Activated CD8-positive, alpha-beta memory T cell treated with anti-CD3 and anti-CD28 coated beads, Interleukin-2, amount 50 U/mL, for 24 hours (primary cell): Measurements from ENCODE around the gene RNF186.
"Not testable (repeated sequence)": the region's sequence is repeated elsewhere in the genome, so short reads cannot be mapped to it uniquely, and the experiment has no call there.

Experiments
- DNase-seq: peaks from one replicate; pipeline ENCODE4 v3.0.0-alpha.2; 2020; ENCODE audit errors: extremely low read depth

The RNF186 gene

DNA sequence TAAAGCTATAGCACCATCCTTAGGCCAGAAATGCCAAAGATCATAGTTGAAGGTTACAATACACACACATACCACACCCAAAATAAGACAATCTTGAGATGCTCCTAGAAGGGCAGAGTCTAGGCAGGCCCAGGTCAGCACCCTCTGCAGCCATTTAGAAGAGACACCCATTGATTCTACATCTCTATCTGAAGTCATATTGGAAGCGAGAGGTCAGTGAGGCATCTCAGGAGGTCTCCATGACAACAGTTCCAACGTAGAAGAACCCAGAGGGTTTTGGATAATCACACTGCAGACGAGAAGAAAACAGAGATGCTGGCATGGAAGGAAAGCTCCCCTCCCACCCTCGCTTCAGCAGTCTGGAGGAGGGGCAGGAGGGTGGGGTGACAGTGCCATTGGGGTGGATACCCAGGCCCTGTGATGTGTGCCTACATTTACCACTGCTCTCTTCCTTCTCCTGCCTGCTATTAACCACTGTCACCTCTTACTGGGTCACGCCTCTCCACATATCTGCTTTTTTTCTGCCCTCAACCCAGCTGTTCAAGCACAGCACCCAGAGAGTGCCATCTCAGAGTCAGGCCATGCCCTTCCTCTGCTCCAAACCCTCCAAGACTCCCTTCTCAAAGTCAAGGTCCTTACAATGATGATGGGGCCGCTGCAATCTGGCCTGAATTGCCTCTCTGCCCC lies 21.6 kb downstream of the RNF186 start:
- DNase-seq, result no peak

GRCh38 chr1:19792237-19793002 lies 22.7 kb downstream of the RNF186 start:
- no peak for DNase-seq

GRCh38 chr1:19790061-19790975 lies 24.8 kb downstream of the RNF186 start:
- DNase-seq, result not testable (repeated sequence)

DNA sequence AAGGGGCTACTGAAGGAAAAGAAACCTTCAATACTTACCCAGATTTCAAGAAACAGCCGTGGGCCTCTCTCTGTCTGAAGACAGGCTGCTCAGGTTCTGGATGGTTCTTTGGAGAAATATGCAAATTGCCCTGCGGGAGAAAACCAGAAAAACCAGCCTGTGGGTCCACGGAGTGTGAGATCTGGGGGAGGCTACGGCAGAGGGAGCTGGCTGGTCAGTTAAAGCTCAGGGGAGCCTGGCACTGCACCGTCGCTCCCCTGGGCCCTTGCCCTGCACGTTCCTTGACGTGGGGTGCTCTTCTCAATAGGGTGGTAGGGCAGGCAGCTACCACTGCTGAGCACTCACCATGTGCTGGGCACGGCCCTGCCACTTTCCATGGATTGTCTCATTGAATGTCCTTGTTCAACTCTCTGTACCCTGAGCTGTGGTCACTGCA lies 28.1 kb downstream of the RNF186 start:
- DNase-seq, result no peak

- DNase-seq, result no peak
These were observed 29.4 kb downstream of the RNF186 start for GRCh38 chr1:19785660-19786059.

DNA sequence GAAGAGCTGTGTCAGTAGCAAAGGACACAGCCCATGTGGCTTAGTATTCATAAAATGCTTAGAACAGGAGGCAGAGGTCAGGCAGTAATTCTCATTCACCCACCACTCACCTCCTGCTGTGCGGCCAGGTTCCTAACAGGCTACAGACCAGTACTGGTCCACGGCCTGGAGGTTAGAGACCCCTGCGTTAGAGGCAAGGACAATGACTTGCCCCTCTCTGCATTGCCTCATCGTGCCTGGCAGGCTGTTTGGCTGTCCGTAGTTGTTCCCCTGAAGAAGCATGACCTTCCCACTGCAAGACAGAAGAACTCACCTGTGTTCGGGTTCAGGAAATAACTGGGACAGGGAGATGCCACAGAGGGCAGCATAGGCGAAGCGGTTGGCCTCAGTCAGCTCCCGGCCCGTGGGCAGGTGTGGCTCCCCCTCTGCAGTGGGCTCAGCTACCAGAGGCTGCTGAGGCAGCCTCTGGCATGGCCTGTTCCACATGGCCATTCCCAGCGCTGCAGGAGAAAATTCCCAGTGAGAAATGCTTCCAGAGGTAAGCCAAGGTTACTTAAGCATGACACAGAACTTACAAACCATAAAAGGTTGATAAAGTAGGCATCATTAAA lies 34.7 kb downstream of the RNF186 start:
- no peak for DNase-seq

DNA sequence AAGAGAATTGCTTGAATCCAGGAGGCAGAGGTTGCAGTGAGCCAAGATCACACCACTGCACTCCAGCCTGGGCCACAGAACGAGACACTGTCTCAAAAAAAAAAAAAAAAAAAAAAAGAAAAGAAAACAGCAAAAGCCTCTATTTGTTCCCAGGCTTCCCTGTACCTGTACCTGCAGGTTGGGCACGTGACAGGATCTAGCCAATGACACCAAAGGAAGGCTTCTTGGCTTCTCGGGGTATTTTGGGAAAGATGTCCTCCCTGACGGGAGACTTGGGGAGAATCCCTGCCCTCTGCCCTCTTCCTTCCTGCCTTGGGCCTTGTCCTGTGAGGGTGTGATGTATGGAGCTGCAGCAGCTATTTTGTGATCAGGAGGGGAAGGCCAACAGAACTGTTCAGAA lies 38.1 kb downstream of the RNF186 start:
- DNase-seq, result no peak

- DNase-seq, result no peak
These were observed 38.8 kb downstream of the RNF186 start for GRCh38 chr1:19776287-19776686.

GRCh38 chr1:19775831-19776230 lies 39.3 kb downstream of the RNF186 start:
- no peak for DNase-seq

- no peak for DNase-seq
These were observed 39.8 kb downstream of the RNF186 start for GRCh38 chr1:19775317-19775716.

DNA sequence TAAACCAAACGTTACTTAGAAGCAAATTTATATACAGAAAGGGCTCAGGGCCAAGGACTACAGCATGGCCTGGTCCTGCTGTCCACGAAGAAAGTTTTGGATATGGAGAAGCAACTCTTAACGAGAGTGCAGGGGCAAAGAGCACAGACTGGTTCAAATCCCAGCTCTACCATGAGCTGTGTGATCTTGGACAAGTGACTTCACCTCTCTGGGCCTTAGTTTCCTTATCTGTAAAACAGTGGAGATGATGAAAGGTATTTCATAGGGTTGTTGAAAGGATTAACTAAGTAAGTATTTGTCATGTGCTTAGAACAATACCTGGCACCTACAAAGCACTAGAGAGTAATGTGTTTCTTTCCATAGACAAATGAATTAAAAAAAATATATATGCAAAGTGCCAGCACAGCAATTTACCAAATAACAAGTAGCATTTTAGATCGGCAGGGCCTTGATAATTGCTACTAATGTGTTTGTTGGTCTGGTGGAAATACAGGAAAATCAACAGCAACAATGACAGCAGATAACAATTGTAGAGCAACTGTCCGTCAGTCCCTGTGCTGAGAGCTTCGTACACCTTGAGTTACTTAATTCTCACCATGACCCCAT lies 40.8 kb downstream of the RNF186 start:
- DNase-seq, result no peak

DNA sequence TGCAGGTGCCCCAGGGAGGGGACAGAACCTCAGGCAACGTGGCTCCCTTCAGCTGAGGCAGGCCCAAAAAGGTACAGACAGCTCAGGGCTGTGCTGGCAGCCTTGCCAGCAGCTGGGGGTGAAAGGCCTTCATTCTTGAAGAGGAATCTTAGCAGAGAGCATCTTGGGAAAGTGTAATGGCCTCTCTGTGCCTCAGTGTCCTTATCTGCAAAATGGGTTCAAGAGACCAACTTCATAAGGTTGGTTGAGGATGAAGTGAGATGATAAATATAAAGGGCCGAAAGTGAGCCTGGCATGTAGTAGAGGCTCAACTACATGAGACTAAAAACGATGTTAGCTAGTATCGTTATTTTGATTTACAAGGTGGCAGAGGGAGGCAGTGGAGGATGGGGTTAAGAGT lies 41.6 kb downstream of the RNF186 start:
- DNase-seq, result no peak

GRCh38 chr1:19772053-19772452 lies 43.0 kb downstream of the RNF186 start:
- DNase-seq, result no peak

GRCh38 chr1:19771350-19771749 lies 43.7 kb downstream of the RNF186 start:
- DNase-seq, result no peak

- no peak for DNase-seq
These were observed 44.5 kb downstream of the RNF186 start for GRCh38 chr1:19770436-19771190.

- DNase-seq, result no peak
These were observed 45.7 kb downstream of the RNF186 start for GRCh38 chr1:19769211-19769932.

GRCh38 chr1:19768353-19769210 lies 46.5 kb downstream of the RNF186 start:
- no peak for DNase-seq

- DNase-seq, result no peak
These were observed 49.5 kb downstream of the RNF186 start for GRCh38 chr1:19765623-19766022.

- DNase-seq, result no peak
These were observed 50.2 kb downstream of the RNF186 start for GRCh38 chr1:19764848-19765247.
